HG03457 (cell line): Measurements from ENCODE around the gene MFSD8.
"Not testable (repeated sequence)": the region's sequence is repeated elsewhere in the genome, so short reads cannot be mapped to it uniquely, and the experiment has no call there.

Experiments used
- ATAC-seq: cut with Tn5 transposase; IDR thresholded peaks from one replicate; pipeline ENCODE4 v1.9.1; 2021; ENCODE audit warnings: moderate number of reproducible peaks; ENCODE audit not compliant: unreplicated experiment

The MFSD8 gene, protein sequence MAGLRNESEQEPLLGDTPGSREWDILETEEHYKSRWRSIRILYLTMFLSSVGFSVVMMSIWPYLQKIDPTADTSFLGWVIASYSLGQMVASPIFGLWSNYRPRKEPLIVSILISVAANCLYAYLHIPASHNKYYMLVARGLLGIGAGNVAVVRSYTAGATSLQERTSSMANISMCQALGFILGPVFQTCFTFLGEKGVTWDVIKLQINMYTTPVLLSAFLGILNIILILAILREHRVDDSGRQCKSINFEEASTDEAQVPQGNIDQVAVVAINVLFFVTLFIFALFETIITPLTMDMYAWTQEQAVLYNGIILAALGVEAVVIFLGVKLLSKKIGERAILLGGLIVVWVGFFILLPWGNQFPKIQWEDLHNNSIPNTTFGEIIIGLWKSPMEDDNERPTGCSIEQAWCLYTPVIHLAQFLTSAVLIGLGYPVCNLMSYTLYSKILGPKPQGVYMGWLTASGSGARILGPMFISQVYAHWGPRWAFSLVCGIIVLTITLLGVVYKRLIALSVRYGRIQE

DNA sequence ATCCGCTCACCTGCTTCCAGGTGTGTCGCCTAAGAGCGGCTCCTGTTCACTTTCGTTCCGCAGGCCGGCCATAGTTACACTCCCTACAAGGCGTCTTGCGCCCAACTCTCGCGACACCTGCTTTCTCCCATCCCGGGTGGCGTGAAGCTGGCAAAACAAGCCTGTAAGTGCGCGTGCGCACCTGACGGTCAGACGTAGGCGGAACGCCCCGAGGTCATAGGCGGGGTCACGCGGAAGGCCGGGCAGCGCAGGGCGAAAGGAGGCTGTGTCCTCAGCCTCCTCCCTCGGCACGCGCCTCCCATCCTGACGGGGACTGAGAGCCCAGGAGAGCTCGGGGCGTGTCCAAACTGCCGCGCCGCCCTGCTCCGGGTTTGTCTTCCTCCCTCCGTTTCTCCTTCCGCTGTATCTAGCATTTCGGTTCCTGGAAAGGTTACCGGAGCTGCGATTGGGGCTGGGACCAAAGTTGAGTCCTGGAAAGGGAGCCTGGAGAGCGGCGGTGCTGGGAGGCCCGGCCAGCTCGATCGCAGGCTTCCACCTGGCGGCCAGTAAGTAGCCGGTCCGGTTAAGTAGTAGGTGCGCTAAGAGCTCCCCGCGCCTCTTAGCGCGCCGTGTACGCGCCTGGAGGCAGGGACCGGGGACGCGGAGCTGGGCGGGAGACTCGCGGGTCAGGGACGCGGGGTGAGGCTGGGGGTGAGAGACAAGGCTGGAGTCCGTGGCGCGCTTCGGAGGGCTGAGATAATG lies at the start of gene MFSD8, which contains the start of gene ABHD18:
MFSD8 (minus strand) TSS at position 112 of the 741 bp plus-strand sequence; CDS start at position 72, 40 bp downstream.
ABHD18 (plus strand) TSS at position 345 of the 741 bp plus-strand sequence. CDS start 17,550 bp downstream, outside the sequence.
- ATAC-seq = peak; percentile 96

DNA sequence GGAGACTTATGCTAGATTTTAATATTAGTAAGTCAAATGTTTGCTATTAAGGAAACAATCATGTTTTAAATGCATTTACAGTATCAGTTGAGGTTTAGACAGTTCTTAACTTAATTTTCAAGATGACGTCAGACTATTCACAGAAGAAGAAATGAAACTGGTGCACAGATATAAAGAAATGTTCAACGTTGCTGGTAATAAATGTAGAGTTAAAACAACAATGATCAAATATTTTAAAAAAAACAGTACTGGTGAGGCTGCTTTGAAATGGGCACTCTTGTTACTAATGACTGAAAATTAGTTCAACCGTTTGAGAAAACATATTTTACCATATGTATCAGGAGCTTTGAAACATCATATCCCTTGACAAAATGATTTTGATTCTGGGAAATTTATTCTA lies 44.5 kb upstream of the MFSD8 start:
- ATAC-seq = no peak

DNA sequence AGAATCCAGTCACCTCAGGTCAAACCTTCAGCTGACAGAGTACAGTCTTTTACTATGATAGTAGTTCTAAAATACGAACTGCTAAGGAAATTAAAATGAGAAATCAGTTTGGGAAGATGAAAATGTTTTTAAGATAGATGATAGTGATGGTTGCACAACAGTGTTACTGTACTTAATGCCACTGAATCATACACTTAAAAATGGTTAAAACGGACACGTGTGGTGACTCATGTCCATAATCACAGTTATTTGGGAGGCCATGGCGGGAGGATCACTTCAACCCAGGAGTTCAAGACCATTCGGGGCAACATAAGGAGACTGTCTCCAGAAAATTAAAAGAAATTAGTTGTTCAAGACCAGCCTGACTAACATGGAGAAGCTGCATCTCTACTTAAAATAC lies 41.6 kb upstream of the MFSD8 start:
- no peak for ATAC-seq

DNA sequence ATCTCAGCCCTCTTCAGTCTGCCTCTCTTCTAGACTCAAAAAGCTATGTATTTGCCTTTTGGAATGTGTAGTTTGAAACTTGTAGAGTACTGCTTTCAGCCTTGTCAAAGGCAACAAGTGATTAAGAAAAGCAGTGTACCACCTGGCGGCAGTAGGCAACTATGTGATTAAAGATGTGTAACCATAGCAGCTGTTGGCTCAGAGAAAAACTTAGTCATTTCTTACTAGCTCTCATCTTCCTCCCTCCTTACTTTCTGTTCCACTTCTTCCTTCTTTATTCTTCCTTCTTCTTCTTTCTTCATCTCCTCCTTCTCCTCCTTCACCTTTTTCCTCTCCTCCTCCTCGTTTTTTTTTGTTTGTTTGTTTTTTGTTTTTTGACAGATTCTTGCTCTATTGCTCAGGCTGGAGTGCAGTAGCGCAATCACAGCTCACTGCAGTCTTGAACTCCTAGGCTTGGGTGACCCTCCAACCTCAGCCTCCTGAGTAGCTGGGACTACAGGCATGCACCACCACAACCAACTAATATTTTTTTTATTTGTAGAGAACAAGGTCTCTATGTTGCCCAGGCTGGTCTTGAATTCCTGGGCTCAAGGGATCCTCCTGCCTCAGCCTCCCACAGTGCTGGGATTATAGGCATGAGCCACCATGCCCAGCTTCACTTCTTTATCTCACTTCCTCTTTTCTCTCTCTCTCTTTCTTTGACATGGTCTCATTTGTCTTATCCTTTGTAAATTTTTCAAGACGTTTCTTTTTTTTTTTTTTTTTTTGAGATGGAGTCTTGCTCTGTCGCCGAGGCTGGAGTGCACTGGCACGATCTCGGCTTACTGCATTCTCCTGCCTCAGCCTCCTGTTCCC lies 32.8 kb upstream of the MFSD8 start:
- ATAC-seq = peak; percentile 98

DNA sequence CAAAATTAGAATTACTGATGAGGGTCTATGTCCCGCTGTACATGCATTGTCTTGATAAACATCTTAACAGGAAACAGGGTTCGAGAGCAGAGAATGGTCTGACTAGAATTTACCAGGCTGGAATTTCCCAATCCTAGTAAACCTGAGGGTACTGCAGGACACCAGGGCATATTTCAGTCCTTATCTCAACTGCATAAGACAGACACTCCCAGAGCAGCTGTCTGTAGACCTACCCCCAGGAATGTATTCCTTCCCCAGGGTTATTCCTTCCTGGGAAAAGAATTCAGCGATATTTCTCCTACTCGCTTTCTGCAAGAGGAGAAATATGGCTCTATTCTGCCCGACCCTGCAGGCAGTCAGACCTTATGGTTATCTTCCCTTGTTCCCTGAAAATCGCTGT lies 31.5 kb upstream of the MFSD8 start:
- ATAC-seq = not testable (repeated sequence)

DNA sequence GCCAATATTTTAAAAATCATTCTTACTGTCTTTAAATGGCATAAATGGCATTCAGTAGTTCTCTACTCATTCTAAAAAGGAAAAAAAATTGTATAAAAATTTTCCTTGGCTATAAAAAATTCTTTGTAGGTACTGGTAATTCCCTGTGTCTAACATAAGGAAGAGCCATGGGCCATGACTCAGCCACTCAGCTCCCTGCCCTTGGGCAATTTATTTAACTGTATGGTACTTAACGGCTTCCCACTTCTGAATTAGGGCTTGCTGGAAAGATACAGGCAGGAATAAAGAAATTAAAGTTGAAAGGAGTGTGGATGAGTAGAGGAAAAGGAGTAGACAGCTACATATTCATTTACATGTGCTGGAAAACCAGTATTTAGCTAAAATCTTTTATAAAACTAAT lies 30.8 kb upstream of the MFSD8 start:
- ATAC-seq = no peak

DNA sequence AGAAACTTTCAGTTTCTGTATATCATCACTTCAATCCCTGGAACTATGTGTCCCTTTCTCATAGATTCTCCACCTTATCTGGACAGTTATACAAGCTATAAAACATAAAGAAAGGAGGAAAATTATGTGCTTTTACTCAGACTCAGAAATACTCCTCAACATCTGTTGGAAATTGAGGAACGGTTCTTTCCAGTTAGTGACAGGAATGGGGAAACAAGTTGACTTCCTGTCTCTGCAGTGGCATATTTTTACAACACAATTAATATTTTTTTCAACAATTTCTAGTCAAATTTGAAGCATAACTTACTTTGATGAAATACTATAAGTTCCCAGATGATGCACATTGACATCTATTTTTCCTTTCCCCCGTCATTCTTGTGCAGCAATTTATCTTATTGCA lies 28.2 kb upstream of the MFSD8 start:
- ATAC-seq = no peak

DNA sequence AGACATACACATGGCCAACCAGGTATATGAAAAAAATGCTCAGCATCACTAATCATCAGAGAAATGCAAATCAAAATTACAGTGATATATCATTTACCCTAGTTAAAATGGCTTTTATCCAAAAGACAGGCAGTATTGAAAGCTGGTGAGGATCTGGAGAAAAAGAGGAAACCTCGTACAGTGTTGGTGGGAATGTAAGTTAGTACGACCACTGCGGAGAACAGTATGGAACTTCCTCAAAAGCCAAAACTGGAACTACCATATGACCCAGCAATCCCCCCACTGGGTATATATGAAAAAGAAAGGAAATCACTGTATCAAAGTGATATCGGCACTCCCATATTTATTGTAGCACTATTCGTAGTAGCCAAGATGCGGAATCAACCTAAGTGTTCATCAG lies 23.7 kb upstream of the MFSD8 start:
- ATAC-seq = no peak

DNA sequence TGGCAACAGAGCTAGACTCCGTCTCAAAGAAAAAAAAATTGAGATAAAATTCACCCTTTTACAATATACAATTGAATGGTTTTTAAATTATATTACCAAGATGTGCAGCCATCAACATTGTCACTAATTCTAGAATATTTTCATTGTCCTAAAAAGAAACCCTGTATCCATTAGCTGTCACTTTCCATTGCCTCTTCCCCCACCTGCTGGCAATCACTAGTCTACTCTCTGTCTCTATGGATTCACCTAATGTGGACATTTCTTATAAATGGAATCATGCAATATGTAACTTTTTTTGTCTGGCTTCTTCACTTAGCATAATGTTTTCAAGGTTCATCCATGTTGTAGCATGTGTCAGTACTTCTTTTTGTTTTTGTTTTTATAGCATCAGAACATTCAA lies 21.0 kb upstream of the MFSD8 start:
- no peak for ATAC-seq

DNA sequence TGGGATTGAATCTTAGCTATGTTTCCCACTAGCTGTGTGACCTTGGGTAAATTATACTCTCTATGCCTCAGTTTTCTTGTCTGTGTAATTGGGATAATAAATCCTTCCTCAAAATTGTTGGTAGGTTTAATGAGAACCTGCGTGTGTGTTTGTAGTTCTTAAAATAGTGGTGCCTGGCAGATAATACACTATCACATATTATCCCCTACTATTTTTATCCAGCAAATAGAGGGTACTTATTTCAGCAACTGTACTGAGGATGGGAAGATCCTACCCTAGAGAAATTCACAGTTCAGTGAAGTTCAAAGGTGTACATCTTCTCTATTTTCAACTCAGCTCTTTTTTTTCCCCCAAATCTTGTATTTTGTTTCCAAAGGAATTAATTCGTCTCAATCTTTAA lies 17.5 kb upstream of the MFSD8 start:
- ATAC-seq = no peak

DNA sequence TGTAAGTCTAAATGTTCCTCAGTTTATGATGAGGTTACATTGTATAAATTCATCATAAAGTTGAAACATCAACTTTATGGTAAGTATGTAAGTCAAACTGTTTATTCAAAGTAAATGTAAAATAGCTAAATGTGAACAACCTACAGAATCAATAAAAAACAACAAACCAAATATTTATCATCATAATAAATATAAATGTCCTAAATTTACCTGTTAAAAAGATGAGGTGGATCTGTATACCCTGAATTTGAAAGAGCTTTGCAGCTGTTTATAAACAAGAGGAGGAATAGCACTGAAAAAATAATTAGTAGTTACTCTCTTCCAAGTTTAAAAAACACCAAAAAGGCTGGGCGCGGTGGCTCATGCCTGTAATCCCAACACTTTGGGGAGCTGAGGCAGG lies 14.0 kb upstream of the MFSD8 start:
- ATAC-seq = no peak

DNA sequence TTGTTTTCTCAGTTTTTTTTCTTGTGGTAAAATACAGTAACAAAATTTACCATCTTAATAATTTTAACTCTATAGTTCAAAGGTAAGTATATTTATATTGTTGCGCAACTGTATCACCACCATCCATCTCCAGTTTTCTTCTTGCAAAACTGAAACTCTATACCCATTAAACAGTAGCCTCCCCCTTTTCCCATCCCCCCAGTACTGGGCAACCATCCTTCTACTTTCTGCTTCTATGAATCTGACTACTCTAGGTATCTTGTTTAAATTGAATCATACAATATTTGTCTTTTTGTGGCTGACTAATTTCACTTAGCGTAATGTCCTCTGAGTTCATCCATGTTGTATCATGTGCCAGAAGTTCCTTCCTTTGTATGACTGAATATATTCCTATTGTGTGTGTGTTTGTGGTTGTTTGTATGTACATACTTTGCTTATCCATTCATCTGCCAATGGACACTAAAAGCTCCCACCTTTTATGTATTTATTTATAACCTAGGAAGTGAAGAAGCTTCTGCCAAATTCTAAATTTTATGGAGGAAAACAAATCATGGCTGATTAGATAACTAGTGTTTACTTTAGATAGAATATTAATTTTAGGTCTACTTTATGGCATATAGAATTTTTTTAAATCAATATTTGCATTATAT lies 10.3 kb upstream of the MFSD8 start:
- ATAC-seq = no peak

DNA sequence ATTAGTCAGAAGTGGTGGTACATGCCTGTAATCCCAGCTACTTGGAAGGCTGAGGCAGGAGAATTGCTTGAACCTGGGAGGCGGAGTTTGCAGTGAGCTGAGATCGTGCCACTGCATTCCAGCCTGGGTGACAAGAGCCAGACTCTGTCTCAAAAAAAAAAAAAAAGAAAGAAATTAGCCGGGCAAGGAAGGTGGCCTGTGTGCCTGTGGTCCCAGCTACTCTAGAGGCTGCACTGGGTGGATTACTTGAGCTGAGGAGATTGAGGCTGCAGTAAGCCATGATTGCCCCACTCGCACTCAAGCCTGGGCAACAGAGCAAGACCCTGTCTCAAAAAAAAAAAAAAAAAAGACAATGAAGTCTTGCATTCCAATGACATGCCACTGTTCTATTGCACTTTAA lies 6.0 kb upstream of the MFSD8 start:
- ATAC-seq = not testable (repeated sequence)

DNA sequence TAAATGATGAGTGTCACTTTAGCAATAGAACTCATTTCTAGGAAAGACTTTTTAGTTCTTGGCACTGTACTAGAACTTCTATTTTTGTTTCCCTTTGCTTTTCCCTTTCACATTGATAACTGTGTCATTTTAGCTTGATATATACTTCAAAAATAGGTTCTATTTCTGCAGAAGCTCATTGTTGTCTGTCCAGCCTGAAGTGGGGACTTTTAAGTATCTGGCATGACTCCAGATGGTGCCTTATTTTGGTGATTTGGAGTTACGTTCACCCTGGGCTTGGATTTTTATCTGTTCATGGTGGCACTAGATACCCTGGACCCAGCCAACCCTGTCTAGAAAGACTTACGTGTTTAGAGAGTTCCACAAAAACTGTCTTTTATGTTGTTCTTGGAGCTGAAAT lies 3.6 kb upstream of the MFSD8 start:
- no peak for ATAC-seq

DNA sequence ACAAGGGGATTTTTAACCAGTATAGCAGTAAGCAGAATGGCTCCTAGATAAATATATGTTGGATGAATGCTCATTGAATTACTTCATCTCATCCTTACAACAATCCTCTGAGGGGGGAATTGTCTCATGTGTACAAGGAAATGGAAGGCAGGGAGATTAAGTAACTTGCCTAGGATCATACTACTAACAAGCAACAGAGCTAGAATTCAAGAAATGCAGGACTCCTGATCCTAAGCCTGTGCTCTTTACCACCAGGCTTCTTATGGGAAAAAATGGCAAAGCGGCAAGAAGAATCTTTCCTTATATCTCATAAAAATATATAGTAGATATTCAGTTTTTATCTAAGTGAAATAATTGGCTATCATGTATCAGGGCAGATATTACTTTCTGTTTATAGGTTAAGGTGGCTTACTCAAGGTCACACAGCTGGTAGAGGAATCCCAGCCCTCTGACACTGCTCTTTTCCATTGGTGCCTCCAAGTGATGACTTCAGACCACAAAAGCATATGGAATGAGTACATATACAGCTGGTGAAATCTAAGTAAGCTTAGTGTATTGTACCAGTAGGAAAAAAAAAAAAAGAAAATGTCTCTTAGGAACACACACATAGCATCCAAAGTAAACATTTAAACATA lies 2.3 kb upstream of the MFSD8 start:
- ATAC-seq = no peak

DNA sequence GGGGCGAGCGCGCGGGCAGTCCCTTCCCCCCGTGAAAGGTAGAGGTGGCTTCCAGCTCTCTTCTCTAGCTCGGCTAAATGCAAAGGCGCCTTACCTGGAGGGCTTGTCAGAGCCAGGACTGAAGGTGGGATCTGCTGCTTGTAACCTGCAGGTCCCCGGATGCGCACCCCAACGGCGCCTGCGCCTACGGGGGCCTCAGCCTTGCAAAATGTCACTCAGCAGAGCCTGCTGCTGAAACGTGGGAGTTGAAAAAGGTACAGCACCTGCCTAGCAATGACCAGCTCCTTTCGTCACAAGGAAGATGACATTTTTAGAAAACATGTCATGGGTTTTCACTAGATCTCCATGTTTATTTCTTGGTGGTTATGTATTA lies 816 bp upstream of the MFSD8 start:
- ATAC-seq = peak; percentile 30

DNA sequence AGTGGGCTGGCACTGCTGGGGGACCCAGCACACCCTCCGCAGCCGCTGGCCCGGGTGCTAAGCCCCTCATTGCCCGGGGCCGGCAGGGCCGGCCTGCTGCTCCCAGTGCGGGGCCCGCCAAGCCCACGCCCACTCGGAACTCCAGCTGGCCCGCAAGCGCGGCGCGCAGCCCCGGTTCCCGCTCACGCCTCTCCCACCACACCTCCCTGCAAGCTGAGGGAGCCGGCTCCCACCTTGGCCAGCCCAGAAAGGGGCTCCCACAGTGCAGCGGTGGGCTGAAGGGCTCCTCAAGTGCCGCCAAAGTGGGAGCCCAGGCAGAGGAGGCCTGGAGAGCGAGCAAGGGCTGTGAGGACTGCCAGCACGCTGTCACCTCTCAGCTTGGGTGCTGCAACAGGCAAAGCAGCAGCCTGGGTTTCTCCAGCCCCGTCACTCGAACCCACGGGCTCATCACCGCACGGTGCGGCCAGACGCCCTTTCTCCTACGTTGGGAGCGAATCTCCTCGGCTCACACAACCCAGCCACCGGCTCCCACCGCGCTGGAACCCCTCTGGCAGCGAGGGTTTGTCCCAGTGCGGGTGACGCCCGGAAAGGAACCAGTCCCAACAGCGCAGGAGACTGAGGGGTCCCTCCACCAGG lies 429 bp downstream of the MFSD8 start:
- ATAC-seq = not testable (repeated sequence)

DNA sequence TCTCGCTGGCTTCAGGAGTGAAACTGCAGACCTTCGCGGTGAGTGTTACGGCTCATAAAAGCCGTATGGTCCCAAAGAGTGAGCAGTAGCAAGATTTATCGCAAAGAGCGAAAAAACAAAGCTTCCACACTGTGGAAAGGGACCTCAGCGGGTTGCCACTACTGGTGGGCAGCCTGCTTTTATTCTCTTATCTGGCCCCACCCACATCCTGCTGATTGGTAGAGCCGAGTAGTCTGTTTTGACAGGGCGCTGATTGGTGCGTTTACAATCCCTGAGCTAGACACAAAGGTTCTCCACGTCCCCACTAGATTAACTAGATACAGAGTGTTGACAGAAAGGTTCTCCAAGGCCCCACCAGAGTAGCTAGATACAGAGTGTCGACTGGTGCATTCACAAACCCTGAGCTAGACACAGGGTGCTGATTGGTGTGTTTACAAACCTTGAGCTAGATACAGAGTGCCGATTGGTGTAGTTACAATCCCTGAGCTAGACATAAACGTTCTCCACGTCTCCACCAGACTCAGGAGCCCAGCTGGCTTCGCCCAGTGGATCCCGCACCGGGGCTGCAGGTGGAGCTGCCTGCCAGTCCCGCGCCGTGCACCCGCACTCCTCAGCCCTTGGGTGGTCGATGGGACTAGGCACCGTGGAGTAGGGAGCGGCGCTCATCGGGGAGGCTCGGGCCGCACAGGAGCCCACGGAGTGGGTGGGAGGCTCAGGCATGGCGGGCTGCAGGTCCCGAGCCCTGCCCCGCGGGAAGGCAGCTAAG lies 1.2 kb downstream of the MFSD8 start:
- not testable (repeated sequence) for ATAC-seq

DNA sequence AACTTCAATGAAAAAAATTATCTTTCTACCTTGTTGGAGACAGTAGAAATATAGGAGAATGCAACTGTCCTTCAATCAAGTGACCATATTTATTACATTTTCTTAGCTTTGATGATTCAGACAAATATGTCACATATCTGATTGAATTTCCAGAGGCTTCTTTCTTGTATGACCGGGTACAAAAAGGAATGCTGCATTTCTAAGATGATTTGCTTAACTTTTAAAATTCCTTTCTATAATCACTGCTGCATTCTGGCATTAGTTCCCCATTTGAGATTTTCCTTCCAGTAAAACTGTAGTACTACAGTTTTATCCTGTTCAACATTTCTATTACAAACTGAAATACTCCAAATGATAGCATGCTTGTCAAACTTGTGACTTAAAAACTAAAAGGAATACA lies 5.2 kb downstream of the MFSD8 start:
- ATAC-seq = no peak
